ENCODE data around the gene TRAPPC12.

GRCh38 chr2:3467654-3468053 is 88.2 kb downstream of the TRAPPC12 start:
- TF ChIP-seq CTCF (IDR thresholded peaks at IDR 0.05) (no peak), EP300 (IDR thresholded peaks at IDR 0.05) (no peak), POLR2A (IDR thresholded peaks at IDR 0.05) (no peak)

Measured in tibial nerve (tissue), 4 donors.